ENCODE data around the gene CKAP4.

The CKAP4 gene

GRCh38 chr12:106240821-106241220 lies 7.0 kb downstream of the CKAP4 start:
- DNase-seq (ENCODE audit: low read depth): no peak

GRCh38 chr12:106239951-106240335 lies 7.9 kb downstream of the CKAP4 start:
- DNase-seq (ENCODE audit: low read depth): no peak

GRCh38 chr12:106239241-106239950 lies 8.4 kb downstream of the CKAP4 start:
- DNase-seq (ENCODE audit: low read depth): no peak

- DNase-seq (ENCODE audit: low read depth): no peak
Measured at GRCh38 chr12:106238146-106238545, 9.7 kb downstream of the CKAP4 start.

- no peak for DNase-seq (ENCODE audit: low read depth)
Measured at GRCh38 chr12:106235770-106236169, 12.1 kb downstream of the CKAP4 start.

GRCh38 chr12:106234449-106234848 lies 13.4 kb downstream of the CKAP4 start:
- DNase-seq (ENCODE audit: low read depth): no peak

- DNase-seq (ENCODE audit: low read depth): no peak
Measured at GRCh38 chr12:106233011-106233410, 14.8 kb downstream of the CKAP4 start.

- DNase-seq (ENCODE audit: low read depth): no peak
Measured at GRCh38 chr12:106229036-106229591, 18.7 kb downstream of the CKAP4 start.

GRCh38 chr12:106228320-106228710 lies 19.5 kb downstream of the CKAP4 start:
- no peak for DNase-seq (ENCODE audit: low read depth)

GRCh38 chr12:106227641-106228319 lies 20.0 kb downstream of the CKAP4 start:
- no peak for DNase-seq (ENCODE audit: low read depth)

- peak; percentile 60 for DNase-seq (ENCODE audit: low read depth)
Measured at GRCh38 chr12:106226884-106227640, 20.8 kb downstream of the CKAP4 start.

- DNase-seq (ENCODE audit: low read depth): no peak
Measured at GRCh38 chr12:106224355-106224706, 23.5 kb downstream of the CKAP4 start.

GRCh38 chr12:106223485-106224354 lies 24.1 kb downstream of the CKAP4 start:
- DNase-seq (ENCODE audit: low read depth): peak; percentile 43

GRCh38 chr12:106220536-106220935 lies 27.3 kb downstream of the CKAP4 start:
- DNase-seq (ENCODE audit: low read depth): no peak

GRCh38 chr12:106219043-106219442 lies 28.8 kb downstream of the CKAP4 start:
- no peak for DNase-seq (ENCODE audit: low read depth)

- no peak for DNase-seq (ENCODE audit: low read depth)
Measured at GRCh38 chr12:106217706-106218105, 30.1 kb downstream of the CKAP4 start.

GRCh38 chr12:106214571-106214970 lies 33.2 kb downstream of the CKAP4 start:
- DNase-seq (ENCODE audit: low read depth): no peak

GRCh38 chr12:106213662-106214061 lies 34.2 kb downstream of the CKAP4 start:
- DNase-seq (ENCODE audit: low read depth): no peak

- DNase-seq (ENCODE audit: low read depth): no peak
Measured at GRCh38 chr12:106211973-106212372, 35.8 kb downstream of the CKAP4 start.

GRCh38 chr12:106205208-106206069 lies 42.4 kb downstream of the CKAP4 start:
- DNase-seq (ENCODE audit: low read depth): no peak

GRCh38 chr12:106204312-106204711 lies 43.5 kb downstream of the CKAP4 start:
- DNase-seq (ENCODE audit: low read depth): no peak

Data from fibroblast of the conjunctiva (primary cell).